NCI-H510A (cell line): ENCODE results near the gene TAPBPL.

Experiments
- DNase-seq: peaks from one replicate; lab custom pipeline; 2025; lab: John Stamatoyannopoulos, UW

The TAPBPL gene

GRCh38 chr12:6437586-6437985, 14.3 kb upstream of the TAPBPL start:
- DNase-seq: no peak

- no peak for DNase-seq
Observed at GRCh38 chr12:6438345-6438744, 13.5 kb upstream of the TAPBPL start.

GRCh38 chr12:6440391-6440790, 11.5 kb upstream of the TAPBPL start:
- DNase-seq: no peak

- DNase-seq: no peak
Observed at GRCh38 chr12:6442836-6443235, 9.0 kb upstream of the TAPBPL start.

- no peak for DNase-seq
Observed at GRCh38 chr12:6443361-6443983, 8.4 kb upstream of the TAPBPL start.

GRCh38 chr12:6444031-6444430, 7.8 kb upstream of the TAPBPL start:
- DNase-seq: no peak

- no peak for DNase-seq
Observed at GRCh38 chr12:6444704-6445688, 6.8 kb upstream of the TAPBPL start, which contains the start of gene CD27. TSS of gene CD27 (plus strand) at chr12:6444955. CDS start at chr12:6445096, 141 bp downstream.

- DNase-seq: no peak
Observed at GRCh38 chr12:6450091-6450868, 1.6 kb upstream of the TAPBPL start.

- no peak for DNase-seq
Observed at GRCh38 chr12:6450869-6451347, 934 bp upstream of the TAPBPL start.

- no peak for DNase-seq
Observed at GRCh38 chr12:6452245-6452943, 552 bp downstream of the TAPBPL start.

- DNase-seq: no peak
Observed at GRCh38 chr12:6452944-6453630, 1.2 kb downstream of the TAPBPL start.

- no peak for DNase-seq
Observed at GRCh38 chr12:6457220-6457945, 5.5 kb downstream of the TAPBPL start.

- DNase-seq: no peak
Observed at GRCh38 chr12:6458281-6459003, 6.6 kb downstream of the TAPBPL start.

GRCh38 chr12:6459004-6459337, 7.1 kb downstream of the TAPBPL start:
- DNase-seq: no peak

- DNase-seq: no peak
Observed at GRCh38 chr12:6460751-6461371, 9.0 kb downstream of the TAPBPL start.

- no peak for DNase-seq
Observed at GRCh38 chr12:6461401-6462233, 9.8 kb downstream of the TAPBPL start.

GRCh38 chr12:6462234-6462995, 10.6 kb downstream of the TAPBPL start:
- no peak for DNase-seq

- no peak for DNase-seq
Observed at GRCh38 chr12:6463216-6463615, 11.4 kb downstream of the TAPBPL start.
